SH-SY5Y (cell line): ENCODE measurements around the gene RASSF6.

Experiments used
- GATA2 ChIP-seq: IDR thresholded peaks from 2 replicates; pipeline ENCODE4 v1.6.1; 2011; ENCODE audit warnings: mild to moderate bottlenecking, low read depth, low read length
- GATA3 ChIP-seq: IDR thresholded peaks from 2 replicates; pipeline ENCODE4 v1.6.1; 2011; ENCODE audit warnings: low read depth, mild to moderate bottlenecking, low read length, moderate library complexity

RASSF6 gene

DNA sequence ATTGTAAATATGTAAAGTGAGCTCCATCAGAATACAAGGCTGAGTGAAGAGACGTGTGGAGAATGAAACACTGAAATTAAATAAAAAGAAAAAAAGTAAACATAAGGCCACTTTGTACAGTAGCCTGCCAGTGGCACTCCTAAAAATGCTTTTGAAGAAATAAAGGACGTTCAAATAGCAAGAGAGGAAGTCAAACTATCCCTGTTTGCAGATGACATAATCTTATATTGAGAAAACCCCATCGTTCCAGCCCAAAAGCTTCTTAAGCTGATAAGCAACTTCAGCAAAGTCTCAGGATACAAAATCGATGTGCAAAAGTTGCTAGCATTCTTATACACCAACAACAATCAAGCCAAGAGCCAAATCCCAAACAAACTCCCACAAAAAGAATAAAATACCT lies 24.2 kb downstream of the RASSF6 start:
- no peak for TF ChIP-seq GATA2
- no peak for TF ChIP-seq GATA3

DNA sequence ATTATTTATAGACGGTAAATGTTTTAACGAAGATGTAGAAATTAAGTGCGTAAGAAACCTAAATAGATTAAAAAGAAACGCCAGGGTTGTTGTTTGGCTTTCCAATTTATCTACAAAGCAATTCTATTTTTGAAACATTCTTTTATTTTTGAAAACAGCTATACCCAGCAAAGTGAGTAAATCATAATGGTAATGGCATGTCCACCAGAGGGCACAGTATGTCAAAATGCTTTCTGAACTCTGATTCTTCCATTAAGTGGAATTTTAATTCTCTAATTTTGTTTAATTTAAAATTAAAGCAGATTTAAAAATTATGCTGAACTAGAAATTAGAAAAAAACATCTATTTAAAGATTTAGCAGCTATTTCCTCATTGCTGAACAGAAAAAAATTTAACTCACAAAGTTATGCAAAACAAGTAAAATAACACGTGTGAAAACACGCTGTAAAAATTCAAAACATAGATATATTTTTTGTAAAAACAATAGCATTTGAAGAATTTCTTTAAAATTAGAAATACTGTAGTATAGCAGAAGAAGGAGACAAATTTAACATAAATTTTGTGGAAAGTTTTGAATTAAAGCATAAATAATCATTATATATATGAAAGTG lies 26.5 kb downstream of the RASSF6 start:
- TF ChIP-seq GATA3 (no peak), GATA2 (no peak)

DNA sequence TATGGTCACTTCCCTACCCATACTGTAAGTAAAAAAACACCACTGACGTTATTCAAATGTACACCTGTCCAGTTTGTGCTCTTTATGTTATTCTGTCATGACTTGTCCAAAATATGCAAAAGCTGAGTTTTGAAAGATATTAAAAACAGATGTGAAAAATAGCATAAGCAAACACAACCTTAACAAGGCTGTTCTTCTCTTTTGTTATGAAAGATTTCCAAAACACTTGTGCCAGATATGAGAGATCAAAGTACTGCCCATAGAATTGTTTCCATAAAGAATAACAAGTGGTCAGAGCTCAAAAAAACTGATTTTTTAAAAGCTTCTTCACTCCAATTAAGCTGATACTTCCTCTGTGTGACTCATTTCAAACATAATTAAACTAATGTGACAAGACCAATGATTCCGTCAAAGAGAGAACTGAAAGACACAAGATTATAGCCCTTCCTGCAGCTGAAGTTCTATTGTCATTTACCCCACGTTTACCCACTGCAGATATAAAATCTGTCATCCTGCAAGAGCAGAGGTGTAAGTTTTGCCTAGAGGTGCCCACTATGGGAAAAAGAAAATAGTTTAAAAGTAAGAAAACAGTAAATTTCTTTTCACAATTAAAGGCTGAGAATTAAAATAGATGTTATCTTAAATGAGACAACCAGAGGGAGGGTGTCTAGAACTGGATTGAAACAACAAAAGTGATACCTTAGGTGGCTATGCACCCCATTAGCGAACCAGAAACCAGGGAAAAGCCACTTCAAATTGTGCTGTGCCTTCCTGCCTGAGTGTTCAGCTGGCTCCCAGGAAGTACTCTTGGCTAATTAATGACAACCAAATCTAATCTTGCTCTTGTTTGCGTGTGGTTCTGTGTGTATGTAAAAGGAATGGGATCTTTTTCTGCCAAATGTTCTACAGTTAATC lies 30.1 kb downstream of the RASSF6 start:
- no peak for TF ChIP-seq GATA3
- TF ChIP-seq GATA2 = no peak

DNA sequence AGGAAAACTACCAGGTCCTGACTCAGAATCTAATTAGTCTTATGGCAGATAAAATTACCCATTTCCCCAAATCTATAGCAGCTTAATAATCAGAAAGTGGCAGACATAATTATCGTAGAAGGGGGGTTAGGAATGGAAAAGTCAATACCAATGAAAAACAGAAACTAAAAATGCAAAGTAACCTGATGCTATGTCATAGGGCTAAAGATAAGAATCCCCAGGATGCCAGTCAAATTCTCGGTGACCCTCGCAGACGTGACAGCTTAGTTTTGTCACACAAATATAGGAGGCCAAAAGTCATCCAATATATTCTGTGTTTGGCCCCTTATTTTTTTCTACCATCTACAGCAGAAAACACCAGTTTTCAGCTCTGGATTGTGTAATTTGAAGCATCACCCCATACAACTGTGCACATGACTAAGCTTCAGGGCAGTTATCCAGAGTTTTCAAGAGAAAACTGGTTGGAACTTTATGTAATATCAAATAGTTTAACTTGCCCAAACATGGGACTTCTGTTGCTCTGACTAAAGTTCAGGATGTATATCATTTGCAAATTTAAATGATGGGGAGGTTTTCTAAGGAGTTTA lies 30.9 kb downstream of the RASSF6 start:
- TF ChIP-seq GATA3 (no peak), GATA2 (no peak)

DNA sequence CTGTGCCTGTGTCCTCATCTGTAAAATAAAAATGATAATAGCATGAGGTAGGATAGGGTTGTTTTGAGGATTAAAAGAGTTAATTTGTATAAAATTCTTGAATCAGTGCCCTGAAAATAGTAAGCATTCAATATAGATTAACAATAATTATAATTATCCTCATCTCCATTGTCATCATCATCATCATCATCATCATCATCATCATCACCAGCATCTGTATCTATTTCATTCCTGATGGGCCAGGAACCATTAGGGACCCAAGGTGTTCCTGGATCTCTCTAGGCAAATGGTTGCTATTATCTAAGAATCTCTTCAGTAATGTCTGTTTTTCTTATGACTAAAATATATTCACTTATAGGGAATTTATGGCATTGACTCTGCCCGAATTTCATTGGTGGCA lies 31.6 kb downstream of the RASSF6 start:
- TF ChIP-seq GATA2 (no peak), GATA3 (no peak)

DNA sequence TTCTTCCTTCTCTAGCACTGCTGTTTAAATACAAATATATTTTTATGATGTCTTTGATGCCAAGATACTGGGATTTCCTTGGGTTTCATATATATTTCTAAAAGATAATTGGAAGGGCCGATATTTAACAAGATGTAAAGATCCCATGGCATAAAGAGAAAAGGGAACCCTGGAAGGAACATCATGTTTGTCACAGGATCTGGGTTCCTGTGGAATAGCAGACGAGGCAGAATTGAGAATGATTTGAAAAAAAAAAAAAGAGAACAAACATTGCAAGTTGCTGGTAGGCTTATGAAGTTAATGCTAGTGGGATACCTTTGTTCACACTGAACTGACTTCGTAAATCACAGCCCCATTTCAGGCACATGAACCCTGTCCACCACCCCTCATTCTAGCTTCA lies 33.6 kb downstream of the RASSF6 start:
- TF ChIP-seq GATA3 = no peak
- no peak for TF ChIP-seq GATA2

DNA sequence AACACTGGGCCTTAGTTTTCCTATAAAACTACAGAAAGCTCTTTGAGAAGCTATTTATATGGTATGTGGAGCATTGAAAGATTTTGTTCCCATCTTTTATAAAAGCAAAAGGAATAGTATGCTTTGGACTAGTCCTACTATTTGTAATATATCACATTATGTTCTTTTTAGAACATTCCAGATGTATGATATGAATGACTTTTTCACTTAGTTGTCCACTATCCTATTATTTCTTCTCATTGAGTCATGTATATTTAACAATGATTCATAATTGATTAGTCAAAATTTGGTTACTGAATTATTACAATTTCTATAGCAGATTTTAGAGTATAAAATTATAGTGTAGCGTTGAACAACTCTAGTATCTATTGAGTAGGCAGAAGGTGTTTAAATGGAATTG lies 34.2 kb downstream of the RASSF6 start:
- TF ChIP-seq GATA2 (no peak), GATA3 (no peak)

DNA sequence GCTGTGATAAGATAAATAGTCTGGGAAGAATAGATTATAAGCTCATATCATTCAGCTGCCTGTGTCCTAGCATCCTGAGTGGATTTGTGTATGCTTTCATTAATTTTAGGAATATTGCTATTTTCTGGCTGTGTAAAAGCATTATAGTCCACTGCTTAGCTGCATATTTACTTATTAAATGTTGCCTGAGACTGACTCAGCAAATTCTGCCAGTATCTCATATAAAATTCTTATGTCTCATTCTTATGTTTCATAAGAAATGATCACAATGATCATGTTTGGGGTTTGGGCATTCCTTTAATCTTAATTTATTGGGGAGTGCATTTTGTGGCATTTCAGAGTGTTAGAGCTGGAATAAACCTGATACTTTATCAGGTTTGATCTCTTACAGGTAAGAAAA lies 34.9 kb downstream of the RASSF6 start:
- TF ChIP-seq GATA2 (no peak), GATA3 (no peak)

DNA sequence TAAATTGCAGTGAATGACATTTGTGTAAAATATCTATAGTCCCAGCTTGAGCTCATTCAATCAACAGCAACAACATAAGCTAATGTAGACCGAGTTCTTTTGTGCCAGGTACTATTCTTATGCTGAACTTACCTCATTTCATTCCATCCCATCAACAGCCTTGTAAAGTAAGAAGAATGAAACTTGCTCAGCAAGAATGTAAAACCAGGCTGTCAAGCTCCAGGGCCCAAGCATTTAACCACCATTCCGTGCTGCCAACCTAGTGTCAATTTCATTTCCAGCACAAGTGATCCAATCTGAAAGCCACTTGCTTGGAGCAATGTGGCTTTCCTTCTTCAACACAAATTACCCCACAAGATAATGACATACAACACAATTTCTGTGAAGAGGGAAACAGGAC lies 36.6 kb downstream of the RASSF6 start:
- no peak for TF ChIP-seq GATA2
- TF ChIP-seq GATA3 = no peak

DNA sequence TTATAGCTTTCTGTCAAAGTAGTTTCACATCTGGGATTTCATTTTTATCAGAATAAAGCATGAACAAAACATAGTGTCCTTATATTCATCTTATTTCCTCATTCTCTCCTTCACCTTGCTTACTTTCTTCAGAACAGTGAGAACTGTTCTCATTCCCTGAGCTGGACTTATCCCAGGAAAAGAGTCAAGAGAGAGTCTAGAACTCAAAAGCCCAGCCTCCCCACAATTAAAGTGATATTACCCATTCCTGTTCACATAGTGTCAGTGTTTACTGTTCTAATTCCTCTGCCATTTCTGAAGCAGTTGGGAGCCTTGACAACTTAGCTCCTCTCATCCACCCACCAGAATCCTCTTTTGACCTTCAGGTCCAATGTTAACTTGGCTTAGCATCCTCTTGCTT lies 42.9 kb downstream of the RASSF6 start:
- no peak for TF ChIP-seq GATA3
- no peak for TF ChIP-seq GATA2

DNA sequence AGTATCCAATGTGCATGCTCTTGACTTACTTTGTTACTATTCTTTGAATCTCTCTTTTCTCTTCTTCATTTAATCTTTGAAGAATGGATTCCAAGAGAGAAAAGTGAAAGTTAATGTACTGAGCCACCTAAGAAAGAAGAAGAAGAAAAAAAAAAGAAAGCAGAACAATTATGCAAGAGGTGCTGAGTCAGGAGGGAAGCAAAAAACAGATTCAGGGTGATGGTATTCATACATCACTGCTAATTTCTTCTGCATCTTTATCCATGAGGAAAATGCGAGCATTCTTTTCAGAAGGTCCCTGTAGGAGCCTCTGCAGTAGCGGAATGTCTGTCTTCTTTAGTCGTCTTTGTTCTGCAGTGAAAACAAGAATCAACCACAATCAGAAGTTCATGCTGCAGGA lies 43.9 kb downstream of the RASSF6 start:
- no peak for TF ChIP-seq GATA2
- no peak for TF ChIP-seq GATA3

DNA sequence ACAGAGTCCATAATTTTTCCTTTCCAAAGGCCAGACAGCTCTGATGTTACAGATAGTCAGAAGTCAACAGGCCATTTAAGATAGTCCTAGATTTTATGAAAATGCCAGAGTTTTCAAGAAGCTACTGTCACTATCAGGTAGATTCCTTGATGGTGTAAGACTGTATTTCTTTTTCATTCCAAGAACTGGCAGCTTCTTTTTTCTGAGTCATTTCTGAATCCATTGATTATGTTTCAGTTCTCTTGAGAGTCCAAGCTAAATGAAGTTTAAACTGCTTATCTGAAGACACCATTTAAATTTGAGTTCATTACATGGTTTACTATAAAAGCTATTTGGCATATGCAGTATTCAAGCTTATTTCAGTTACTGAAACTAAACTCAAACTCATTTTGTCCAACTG lies 44.6 kb downstream of the RASSF6 start:
- no peak for TF ChIP-seq GATA2

DNA sequence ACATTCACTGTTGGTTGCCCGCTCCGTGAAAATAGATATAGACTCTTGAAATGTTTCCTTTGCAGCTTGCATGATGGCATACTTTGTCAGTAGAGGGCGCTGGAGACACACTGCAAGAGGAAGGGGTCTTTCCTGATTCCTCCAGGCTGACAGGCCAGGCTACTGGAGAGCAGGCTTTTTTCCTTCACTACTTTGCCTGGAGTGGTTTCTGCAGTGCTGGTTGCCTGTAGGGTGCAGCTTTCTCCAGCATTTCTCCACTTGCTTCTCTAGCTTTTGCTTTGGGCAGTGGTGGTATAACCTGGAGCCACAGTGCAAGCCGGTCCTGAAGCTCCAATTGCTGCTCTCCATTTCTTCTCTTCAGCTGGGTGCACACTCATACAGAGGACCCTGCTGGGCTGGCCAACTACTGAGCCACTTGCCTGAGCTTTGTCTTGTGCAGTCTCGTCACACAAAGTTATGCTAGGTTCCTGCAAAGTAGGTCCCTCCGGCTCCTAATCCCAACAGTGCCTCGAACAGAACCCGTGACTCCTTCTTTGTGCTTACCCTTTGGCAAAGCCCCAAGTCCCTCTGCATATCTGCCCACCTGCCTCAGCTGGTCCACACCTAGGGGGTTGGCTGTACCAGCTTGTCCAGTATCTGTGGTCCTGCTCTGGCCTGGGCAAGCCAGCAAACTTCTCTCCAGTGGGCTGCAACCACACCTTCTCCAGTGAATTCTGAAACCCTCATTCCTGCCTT lies 46.3 kb downstream of the RASSF6 start:
- no peak for TF ChIP-seq GATA2
- TF ChIP-seq GATA3 = no peak

DNA sequence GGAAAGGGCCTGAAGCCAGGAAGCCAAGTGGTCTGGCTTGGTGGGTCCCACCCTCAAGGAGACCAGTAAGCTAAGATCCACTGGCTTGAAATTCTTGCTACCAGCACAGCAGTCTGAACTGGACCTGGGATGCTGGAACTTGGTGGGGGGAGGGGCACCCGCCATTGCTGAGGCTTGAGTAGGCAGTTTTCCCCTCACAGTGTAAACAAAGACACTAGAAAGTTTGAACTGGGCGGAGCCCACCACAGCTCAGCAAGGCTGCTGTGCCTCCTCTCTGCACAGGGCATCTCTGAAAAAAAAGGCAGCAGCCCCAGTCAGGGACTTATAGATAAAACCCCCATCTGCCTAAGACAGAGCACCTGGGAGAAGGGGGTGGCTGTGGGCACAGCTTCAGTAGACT lies 75.6 kb downstream of the RASSF6 start:
- no peak for TF ChIP-seq GATA2
- TF ChIP-seq GATA3 = no peak
